Muscle of arm (tissue), 12 donors: ENCODE measurements around the gene ADAP2. TPM values are rescaled to one million over a fixed set of nuclear protein-coding genes. Genes with fewer than 3 reads are reported as not detected.
A peak's percentile ranks its signal among the peaks of the same experiment; 100 is the strongest.
"Not testable (repeated sequence)": the region's sequence is repeated elsewhere in the genome, so short reads cannot be mapped to it uniquely, and the experiment has no call there.

Experiments
- DNase-seq: peaks from one replicate; pipeline ENCODE4 v3.0.0-alpha.2; 2013
- polyA plus RNA-seq, 12 donors: library from polyadenylated mRNA; unstranded; fragments of 120-200 nt; gene quantifications; one replicate each; pipeline ENCODE4 v1.2.1, GENCODE V29; 2013; ENCODE audit not compliant: insufficient read length in 12 of 12

The ADAP2 gene
- polyA plus RNA-seq, 12 donors, result 3.2 to 14.5 (median 6.7) TPM; not detected in 1

- no peak for DNase-seq
Observed at GRCh38 chr17:30929081-30929633, 7.4 kb downstream of the ADAP2 start.

- not testable (repeated sequence) for DNase-seq
Observed at GRCh38 chr17:30929861-30930260, 8.1 kb downstream of the ADAP2 start.

DNA sequence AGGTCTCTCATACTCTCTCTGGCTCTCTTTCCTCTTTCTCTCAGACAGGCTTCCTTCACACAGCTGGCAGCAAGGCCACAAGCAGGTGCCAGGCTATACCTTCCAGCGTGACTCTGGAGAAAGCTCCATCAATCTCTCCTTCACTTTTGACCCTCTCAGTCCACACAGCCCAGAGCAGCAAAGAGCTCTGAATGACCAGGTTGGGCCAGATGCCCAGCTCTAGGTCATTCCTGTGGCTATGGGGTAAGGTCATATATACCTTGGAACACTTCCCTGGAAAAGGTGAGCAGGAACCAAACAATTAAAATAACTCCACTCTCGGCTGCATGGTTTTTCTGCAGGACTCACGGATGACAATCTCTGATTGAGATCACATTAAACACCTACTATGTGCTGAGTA, 8.8 kb downstream of the ADAP2 start:
- no peak for DNase-seq

GRCh38 chr17:30931582-30931981, 9.8 kb downstream of the ADAP2 start:
- DNase-seq, result not testable (repeated sequence)

DNA sequence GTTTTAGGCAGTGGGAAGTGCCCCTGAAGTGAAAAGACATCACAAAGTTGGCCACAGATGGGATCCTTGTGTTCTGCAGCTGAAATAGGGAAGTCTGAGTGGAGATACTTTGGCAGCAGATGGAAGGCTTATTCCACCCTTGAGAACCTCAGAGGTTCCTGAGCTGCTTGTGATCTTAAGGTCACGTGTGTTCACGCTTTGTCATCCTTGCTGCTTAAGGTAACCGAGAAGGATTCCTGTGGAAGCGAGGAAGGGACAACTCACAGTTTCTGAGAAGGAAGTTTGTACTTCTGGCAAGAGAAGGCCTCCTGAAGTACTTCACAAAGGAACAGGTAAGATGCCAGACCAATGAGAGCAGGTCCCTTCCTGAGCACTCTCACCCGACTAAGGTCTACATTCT, 12.2 kb downstream of the ADAP2 start:
- DNase-seq, result no peak

GRCh38 chr17:30939051-30939689, 17.4 kb downstream of the ADAP2 start:
- no peak for DNase-seq

- no peak for DNase-seq
Observed at GRCh38 chr17:30942308-30943079, 20.7 kb downstream of the ADAP2 start.

DNA sequence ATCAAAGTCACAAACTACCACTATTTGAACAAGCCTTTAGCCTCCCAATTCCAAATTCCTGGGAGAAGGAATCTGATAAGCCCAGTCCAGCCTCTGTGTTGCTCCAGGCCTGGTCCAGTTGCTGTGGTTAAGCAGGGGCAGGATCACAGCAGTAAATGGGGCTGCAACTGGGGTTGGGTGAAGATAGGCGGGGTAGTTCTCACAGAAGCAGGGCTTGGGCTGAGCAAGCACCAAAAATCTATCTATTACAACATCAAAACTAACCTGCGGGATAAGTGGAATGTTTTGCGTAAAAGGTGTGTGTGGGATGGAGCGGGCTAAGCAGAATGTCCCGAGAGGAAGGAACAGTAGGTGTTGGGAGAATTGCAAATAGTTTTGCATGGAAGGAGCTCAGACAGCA, 26.1 kb downstream of the ADAP2 start:
- DNase-seq, result no peak

- DNase-seq, result no peak
Observed at GRCh38 chr17:30950189-30950588, 28.4 kb downstream of the ADAP2 start.

- DNase-seq, result peak; percentile 66
Observed at GRCh38 chr17:30950669-30951399, 29.1 kb downstream of the ADAP2 start.

- DNase-seq, result no peak
Observed at GRCh38 chr17:30952638-30953393, 31.1 kb downstream of the ADAP2 start.

DNA sequence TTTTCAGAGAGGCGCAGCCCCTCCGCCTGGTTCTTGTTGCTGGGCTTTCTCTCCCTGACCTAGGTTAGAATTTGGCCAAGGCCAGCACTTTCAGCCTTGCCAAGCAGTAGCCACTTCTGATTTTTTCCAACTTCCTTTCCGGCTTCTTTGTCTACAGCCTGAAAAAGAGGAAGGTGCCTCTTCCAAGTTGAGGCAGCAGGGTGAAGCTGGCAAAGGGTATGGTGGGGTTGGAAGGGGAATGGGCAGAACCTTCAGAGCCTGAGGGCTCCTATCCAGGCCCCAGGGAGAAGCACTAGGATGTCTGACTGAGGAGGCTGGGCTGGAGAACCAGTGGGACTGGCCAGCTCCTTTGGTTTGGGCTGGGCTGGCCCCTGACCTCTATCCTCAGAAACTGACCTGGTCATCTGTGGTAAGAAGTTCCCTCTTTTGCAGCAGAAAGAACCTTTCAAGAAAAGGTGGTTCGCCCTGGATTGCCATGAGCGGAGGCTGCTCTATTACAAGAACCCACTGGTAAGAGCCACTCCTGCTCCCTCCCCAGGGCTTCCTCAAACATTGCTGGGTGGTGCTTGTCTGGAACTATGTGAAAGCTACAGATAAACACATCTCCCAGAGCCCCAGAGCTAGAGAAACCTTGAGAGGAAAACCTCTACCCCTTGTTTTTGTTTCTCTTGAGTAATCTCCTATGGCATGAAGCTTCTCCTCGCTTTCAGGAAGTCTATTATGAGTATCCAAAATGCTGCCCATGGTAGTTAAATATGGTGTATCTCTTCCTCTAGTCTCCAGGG, 32.5 kb downstream of the ADAP2 start:
- DNase-seq, result no peak

GRCh38 chr17:30956764-30957374, 35.1 kb downstream of the ADAP2 start:
- no peak for DNase-seq

GRCh38 chr17:30957741-30958140, 36.0 kb downstream of the ADAP2 start:
- DNase-seq, result no peak

DNA sequence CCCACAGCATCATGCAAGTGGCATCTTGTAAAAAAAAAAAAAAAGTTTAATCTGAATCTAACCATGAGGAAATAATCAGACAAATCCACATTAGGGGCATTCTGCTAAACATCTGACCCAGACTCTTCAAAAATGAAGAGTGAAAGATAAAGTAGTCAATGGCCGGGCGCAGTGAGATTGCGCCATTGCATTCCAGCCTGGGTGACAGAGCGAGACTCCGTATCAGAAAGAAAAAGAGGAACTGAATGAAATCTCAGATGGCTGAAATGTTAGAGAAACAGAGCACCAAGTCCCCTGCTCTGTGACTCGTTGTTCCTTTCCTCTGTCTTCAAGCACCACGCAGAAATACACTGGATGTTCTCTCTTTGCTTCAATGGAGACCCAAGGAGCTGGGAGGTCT, 36.4 kb downstream of the ADAP2 start:
- no peak for DNase-seq

DNA sequence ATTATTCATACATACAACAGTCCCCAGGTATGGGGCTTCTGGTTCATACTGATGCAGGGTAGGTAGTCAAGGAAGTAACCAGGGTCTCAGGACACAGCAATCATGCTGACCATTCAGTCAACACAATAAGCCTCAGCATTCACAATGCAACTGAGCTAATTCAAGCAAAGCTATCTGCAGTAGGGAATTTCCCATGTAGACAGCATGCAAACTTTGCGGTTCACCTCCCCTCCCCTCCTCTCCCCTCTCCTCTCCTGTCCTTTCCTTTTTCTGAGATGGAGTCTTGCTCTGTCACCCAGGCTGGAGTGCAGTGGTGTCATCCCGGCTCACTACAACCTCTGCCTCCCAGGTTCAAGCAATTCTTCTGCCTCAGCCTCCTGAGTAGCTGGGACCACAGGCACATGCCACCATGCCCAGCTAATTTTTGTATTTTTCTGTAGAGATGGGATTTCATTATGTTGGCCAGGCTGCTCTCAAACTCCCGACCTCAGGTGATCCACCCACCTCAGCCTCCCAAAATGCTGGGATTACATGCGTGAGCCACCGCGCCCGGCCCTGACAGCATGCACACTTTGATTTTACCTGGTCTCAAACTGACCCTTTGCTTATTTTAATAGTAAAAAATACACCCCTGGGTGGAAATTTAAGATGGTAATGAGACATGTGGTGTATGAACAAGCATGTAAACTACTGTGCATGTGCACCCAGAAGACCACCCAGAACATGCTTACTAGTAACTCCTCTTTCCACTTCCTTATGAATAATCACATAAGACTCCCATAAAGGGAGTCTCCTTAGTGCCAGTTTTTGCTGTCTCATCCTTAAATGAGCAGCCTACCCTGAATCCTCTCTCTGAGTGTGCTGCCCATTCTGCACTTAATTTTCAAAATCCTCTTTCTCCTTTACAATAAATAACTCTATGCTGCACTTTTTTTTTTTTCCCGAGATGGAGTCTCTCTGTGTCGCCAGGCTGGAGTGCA, 39.8 kb downstream of the ADAP2 start:
- no peak for DNase-seq

GRCh38 chr17:30964312-30964711, 42.6 kb downstream of the ADAP2 start:
- DNase-seq, result not testable (repeated sequence)

DNA sequence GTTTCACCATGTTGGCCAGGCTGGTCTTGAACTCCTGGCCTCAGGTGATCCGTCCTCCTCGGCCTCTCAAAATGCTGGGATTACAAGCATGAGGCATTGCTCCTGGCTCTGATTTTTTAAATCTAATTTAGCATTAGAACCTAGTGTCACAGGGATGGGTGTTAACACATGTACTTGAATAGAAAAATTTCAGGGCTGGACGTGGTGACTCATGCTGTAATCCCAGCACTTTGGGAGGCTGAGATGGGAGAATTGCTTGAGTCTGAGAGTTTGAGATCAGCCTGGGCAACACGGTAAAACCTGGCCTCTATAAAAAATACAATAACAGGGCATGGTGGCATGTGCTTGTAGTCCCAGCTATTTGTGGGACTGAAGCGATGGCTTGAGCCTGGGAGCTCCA, 43.1 kb downstream of the ADAP2 start:
- no peak for DNase-seq

- no peak for DNase-seq
Observed at GRCh38 chr17:30965686-30966085, 43.9 kb downstream of the ADAP2 start.
